GM12865 (cell line): Measurements from ENCODE around the gene ELMOD2.

Experiments
- DNase-seq: peaks from one replicate; pipeline ENCODE4 v3.0.0; 2010; ENCODE audit warnings: low read depth
- H3K4me3 ChIP-seq: 2 replicates; pipeline ENCODE4 v1.5.1; 2011; ENCODE audit warnings: mild to moderate bottlenecking, low read depth, low read length, control low read depth
- CTCF ChIP-seq: IDR thresholded peaks from 2 replicates; pipeline ENCODE4 v1.5.1; 2011; ENCODE audit warnings: low read length, control low read depth, low read depth, inconsistent platforms; ENCODE audit not compliant: insufficient read depth; ENCODE audit errors: missing control alignments

Gene ELMOD2

GRCh38 chr4:140523857-140524742, at the start of gene ELMOD2:
Gene ELMOD2 (plus strand): TSS chr4:140524168. CDS start chr4:140525429, 1,261 bp downstream.
- peak; percentile 97 for TF ChIP-seq CTCF
- peak within 1 kb of the TSS; percentile 83 for H3K4me3 ChIP-seq
- DNase-seq = peak; percentile 98

GRCh38 chr4:140483445-140483844, 40.5 kb upstream of the ELMOD2 start:
- no peak for TF ChIP-seq CTCF
- H3K4me3 ChIP-seq = no peak overlapping the region
- no peak for DNase-seq

- H3K4me3 ChIP-seq = no peak overlapping the region
- no peak for DNase-seq
- TF ChIP-seq CTCF = no peak
Measured at GRCh38 chr4:140485939-140486338, 38.0 kb upstream of the ELMOD2 start.

GRCh38 chr4:140497405-140497746, 26.6 kb upstream of the ELMOD2 start:
- no peak for TF ChIP-seq CTCF
- no peak for DNase-seq
- no peak overlapping the region for H3K4me3 ChIP-seq

- TF ChIP-seq CTCF = no peak
- H3K4me3 ChIP-seq = no peak within 1 kb of the TSS
- no peak for DNase-seq
Measured at GRCh38 chr4:140497747-140498636, 26.0 kb upstream of the ELMOD2 start, which contains the start of gene MGAT4D. Gene MGAT4D (minus strand): TSS chr4:140498293. CDS start chr4:140498222, 71 bp downstream.

GRCh38 chr4:140499391-140499790, 24.6 kb upstream of the ELMOD2 start:
- no peak overlapping the region for H3K4me3 ChIP-seq
- no peak for DNase-seq
- no peak for TF ChIP-seq CTCF
